HG02943 (cell line): ENCODE results near the gene RPS3.
A peak's percentile ranks its signal among the peaks of the same experiment; 100 is the strongest.
"Not testable (repeated sequence)": the region's sequence is repeated elsewhere in the genome, so short reads cannot be mapped to it uniquely, and the experiment has no call there.

Source experiments
- ATAC-seq: cut with Tn5 transposase; IDR thresholded peaks from one replicate; pipeline ENCODE4 v1.9.1; 2021; ENCODE audit warnings: mild to moderate bottlenecking, low read depth, moderate library complexity; ENCODE audit not compliant: unreplicated experiment

RPS3 gene

DNA sequence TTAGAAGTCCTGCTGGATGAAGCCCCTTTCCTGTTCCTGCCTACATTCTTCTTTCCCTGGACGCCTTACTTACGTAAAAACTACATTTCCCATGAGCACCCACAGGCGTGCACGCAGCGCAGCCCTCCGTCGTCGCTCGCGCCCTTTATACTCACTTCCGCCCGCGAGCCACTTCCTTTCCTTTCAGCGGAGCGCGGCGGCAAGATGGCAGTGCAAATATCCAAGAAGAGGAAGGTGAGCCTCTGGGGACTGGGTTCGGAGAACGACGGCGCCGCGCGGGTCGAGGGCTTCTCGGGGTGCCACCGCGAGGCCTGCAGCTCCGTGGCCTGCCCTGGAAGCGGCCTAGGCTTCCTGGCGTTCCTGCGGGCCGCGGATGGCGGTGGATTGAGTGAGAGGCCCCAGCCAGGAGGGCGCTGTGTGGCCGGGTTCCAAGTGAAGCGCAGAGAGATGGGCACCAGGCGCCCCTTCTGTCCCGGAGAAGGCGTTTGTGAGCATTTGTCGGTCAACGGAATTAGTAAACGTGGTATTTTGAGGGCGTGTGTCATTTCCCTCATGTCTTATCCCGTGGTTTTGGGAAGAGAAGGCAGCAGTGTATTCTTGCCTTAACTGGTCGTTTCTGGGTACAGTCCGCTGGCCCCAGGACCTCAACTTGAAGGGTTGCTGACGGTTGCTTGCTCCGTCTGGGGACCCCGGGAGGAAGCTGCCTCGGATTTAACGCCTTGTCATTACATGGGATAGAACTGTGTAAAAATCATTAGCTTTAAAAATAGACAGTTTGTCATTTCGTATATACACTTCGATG lies at the start of gene RPS3:
TSS of gene RPS3 (plus strand) at position 175 of the 802 bp plus-strand sequence. CDS start at position 205, 30 bp downstream.
- ATAC-seq: peak; percentile 89

DNA sequence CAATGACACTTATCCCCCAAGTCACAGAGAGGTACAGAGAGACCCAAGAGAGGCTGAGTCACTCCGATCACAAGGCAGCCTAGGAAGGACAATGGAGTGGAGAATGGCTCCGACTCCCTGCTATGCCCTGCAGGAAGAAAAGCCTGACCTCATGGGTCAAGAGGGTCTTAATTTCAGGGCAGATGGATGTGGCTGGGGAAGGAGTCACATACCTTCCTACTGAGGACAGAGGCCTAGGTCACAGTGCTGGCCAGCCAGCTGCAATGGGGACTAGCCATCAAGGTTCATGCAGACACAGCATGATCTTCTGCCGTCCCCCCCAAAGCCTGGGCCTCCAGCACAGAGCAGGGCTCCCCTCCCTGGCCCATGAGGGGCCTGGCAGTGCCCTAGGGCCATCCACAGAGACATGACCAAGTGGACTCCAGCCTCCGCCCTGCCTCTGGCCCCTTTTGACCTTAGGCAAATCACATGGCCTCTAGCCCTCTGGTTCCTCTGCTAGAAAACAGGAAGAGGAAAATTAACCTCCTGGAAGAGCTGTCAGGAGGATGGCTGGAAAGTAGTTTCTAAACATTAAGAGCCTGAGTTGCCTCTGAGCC lies 49.7 kb upstream of the RPS3 start:
- no peak for ATAC-seq

DNA sequence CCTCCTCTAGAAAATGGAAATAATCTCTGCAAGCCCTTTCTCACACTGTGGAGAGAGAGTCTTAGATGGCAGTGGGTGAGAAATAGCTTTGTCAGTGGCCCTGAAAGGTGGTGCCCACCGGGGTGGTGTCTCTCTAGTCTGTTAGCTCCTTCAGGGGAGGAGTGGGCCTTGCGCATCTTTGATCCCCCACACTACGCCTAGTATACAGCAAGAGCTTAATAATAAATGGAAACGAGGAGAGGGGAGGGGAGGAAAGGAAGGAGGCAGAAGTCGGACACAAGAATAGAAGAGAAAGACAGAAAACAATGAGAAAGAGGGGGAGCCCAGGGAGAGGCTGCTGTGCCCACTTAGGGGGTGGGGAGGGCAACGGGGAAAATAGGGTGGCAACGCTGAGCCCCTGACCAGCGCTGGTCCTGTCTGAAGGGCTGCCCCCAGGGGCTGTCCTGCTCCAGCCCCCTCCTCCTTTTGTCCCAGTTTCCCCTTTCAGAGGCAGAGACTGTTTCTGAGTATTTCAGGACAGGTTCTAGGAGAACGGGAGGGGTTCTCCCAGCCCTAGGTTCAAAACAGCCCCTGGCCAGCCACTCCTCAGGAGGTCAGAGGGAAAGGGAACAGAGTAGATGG lies 49.1 kb upstream of the RPS3 start:
- no peak for ATAC-seq

DNA sequence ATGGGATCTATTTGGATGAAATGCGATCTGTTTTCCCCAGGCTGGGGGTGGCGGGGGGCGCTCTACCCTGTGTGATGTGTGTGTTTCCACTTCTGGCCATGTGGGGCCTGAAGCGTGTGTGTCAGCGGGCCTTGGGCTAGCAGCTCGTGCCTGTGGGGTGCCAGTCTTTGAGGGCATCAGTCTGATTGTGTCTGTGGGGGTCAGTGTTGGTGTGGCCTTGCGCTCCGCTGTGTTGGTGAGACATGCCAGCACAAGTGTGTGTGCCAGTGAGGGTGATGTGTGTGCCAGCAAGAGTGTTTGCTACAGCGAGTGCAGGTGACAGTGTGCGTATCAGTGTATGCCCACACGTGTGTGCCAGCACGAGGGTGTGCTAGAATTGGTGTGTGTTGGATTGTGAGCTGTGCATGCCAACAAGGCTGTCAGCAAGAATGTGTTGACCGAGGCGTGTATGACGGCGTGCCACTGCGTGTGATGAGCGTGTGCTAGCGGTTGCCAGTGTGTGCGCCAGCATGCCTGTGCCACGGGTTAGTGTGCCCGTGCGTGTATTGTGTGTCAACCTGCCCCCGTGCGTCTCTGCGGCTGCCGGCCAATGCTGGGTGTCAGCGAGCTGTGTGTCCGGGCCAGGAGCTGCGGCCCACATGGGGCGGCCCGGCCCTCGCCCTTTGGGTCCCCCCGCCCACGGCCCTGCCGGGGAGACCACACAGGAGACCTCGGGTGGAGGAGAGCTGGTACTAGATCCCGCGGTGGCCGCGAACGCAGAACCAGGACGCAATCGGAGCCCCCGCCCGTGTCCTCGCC lies 48.4 kb upstream of the RPS3 start:
- no peak for ATAC-seq

DNA sequence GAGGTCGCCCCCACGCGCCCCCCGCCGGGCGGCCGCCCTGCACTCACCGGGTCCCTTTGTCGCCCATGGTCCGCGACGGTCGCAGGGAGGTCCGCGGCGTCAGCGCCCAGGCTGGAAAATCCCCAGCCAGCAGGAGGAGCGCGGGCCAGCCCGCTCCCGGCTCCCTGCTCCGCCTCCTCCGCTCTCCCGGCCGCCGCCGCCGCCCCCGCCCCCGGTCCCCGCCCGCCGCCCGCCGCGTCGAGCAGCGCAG lies 47.9 kb upstream of the RPS3 start, which contains the start of gene ARRB1:
TSS of gene ARRB1 (minus strand) at position 121 of the 250 bp plus-strand sequence. CDS start at position 67, 54 bp downstream.
- no peak for ATAC-seq

DNA sequence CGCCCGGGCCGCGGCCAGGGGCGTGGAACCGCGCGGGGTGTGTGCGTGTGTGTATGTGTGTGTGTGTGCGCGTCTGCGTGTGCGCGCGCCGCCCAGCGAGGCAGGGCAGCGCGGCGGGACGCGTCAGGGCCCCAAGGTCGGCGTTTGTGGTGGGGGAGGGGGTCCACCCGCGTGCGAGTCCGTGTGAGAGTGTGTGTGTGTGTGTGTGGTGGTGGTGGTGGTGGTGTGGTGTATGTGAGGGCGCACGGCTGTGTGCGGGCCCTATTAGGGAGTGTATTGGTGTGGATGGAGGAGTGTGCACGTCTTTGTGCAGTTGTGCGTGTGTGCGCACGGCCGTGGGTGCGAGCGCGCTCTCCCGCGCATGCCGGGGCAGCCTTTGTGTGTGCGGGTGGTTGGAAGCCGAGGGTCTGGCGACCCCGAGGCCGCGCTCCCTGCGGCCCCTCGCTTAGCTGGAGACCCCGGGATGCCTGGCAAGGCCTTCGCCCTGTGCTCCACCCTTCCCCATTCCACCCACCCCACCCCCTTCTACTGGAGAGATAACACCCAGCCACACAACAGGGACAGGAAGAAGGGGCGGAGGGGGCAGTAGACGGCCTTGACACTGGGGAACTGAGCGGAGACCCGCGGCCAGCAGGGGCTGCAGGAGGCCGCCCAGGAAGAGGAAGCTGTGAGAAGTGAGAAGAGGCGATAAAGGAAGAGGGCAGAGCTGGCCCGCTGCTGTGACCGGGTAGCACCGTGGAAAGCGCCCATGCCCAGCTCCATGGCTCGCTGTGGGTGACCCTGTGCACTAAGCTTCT lies 47.3 kb upstream of the RPS3 start:
- no peak for ATAC-seq

DNA sequence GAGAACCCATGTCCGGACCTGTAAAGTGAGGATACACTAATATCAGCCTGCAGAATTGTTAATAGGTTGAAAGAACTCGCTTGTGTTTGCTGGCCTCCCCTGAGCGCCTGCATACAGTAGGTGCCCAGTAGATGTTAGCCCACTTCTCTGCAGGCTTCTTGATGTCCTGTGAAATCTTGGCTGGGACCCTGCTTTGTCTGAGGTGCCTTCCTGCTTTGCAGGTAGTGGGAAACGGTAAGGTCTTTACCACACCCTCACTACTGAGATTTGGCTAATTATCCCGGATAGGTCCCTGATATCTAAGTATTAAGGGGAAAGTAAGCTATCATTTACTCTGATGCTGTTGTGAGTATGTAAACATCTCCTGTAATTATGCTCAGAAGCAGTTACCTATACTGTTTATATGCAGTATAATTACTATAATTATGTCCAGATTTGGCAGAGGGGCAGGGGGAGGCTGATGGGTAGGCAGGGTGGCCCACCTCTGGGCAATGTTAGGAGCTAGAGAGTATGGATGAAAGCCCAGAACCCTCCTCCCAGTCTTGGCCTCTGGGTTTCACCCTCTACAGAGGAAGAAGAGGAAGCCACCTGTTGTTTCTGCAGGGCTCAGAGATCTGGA lies 46.6 kb upstream of the RPS3 start:
- no peak for ATAC-seq

DNA sequence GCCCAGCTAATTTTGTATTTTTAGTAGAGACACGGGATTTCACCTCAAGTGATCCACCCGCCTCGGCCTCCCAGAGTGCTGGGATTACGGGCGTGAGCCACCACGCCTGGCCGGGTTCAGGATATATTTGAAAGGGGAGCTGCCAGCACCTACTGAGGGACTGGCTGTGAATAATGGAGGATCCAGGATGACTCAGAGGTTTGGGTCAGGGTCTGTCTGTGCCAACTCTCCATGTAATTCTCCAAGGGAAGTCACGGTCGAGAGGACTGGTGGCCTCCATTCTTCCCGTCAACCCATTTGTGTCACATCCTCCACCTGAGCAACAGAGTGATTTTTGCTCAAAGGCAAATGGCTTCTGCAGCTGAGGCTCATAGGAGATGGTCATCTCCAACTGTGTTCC lies 44.3 kb upstream of the RPS3 start:
- no peak for ATAC-seq

DNA sequence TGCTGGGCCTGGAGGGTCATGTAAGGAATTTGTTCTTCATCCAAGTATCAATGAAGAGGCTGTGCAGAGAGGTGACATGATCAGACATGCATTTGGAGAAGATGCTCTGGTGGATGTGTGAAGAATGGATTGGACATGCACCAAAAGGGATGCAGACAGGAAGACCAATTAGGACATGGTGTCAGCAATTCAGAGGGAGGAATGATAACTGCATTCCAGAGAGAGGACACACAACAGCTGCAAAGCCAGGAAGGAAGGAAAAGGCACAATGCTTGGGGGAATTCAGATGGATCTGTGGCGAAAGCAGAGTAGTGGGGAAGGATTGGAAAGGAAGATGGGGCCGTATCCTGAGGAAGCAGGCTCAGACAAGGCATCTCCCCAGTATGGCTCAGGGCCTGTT lies 42.7 kb upstream of the RPS3 start:
- ATAC-seq: no peak

DNA sequence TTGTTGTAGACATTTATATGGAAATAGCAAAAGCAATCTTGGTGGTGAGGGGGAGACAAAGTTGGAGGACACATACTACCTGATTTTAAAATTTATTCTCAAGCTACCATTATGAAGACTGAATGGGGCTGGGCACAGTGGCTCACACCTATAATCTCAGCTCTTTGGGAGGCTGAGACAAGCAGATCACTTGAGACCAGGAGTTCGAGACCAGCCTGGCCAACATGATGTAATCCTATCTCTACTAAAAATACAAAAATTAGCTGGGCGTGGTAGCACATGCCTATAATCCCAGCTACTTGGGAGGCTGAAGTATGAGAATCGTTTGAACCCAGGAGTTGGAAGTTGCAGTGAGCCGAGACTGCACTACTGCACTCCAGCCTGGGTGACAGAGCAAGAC lies 37.0 kb upstream of the RPS3 start:
- not testable (repeated sequence) for ATAC-seq

DNA sequence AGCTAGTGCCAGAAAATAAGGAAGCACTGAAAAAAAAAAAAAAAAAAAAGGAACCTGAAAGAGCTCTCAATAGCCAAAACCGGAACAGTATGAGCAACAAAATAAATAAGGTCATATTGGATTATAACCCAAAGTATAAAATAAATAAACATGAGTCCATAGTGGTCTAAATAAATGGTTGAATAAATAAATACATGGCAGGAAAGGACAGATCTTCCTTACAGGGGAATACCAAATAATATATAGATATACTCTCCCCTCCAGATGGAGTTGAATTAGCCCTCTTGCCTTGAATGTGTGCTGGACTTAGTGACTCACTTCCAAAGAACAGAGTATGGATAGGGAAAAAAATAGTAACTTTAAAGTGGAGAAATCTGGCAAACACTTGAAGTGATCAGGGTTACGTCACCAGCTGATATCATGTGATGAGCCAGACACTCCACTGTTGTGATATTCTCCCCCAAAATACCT lies 33.6 kb upstream of the RPS3 start:
- no peak for ATAC-seq

DNA sequence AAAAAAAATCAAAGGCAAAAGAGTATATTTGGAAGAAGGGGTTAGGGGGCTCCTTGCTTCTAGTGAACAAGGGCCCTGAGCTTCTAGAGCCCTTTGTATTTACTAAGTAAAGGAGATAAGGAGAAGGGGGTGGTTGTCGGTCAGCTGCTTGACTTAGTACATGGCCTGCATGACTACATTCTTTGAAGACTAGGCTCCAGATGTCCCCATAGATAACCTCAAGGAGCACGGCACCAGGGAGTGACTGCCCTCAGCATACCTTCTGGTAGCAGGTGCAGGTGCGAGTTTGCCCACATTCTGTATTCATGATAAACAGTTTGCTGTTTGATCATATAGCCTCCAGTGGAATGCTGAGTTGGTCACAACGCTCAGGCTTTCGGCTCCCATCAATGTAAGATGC lies 32.5 kb upstream of the RPS3 start:
- ATAC-seq: not testable (repeated sequence)

DNA sequence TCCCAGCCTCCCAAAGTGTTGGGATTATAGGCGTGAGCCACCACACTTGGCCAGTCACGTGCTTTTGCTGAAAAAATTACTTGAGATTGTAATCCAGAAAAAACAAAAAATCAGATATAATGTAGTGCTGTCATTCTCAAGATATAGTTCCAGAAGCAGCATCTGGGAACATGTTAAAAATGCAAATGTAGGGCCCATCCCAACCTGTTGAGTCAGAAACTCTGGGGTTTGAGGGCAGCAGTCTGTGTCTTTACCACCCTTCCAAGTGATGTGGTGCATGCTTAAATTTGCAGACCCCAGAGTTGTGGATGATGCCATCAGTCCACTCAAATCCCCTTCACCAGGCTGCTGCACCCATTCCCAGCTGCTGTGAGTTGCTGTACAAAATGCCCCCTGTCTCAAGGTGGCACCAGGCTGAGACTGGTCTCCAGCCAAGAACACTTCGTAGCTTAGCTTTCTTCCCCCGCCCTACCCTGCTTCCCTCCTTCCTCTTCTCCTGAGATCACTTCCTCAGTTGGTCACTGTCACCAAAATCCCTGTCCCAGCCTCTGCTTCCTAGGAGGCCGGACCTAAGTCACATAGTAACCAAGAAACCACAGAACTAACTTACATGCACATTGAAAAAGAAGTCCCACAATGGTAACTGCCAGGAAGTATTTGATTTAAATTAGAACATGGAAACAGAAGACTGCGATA lies 29.6 kb upstream of the RPS3 start:
- ATAC-seq: no peak

DNA sequence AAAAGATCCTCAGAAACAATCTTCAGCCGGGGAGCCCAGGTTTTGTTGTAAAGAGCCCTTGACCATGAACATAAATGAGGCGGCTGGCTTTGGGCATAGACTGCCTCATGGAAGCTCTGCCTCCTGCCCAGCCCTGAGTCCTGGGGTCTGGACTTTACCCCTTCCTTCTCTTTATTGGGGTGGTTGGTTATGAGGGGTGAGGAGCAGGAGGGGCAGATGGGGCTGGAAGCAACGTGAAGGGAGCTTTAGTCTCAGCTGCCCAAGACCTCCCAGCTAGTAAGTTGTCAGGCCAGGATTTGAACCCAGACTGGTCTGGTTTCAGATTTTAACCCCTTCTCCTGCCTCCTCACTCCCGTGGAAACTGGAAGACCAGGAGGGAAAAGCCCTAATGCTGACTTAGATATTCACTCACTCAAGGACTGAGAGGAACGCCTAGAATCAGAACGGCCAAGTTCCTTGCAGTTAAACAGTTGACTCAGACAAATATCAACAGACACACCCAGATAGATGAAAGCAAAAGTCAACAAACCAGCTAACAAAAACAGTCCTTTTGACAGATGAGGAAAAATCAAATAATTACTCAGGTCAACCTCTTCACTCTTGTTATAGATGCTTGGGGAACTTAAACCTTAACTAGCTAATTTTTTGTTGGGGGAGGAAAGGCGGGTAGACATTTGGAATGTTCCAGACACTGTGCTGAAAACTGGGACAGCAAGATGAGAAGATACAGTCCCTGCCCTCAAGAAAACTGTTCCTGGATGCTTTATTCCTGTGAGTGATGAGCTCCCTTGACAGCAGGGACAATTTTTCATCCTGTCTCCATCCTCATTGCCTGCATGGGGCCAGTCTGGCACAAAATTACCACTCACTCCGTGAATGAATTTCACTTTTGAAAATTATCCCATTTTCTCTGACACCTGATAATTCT lies 27.1 kb upstream of the RPS3 start:
- no peak for ATAC-seq

DNA sequence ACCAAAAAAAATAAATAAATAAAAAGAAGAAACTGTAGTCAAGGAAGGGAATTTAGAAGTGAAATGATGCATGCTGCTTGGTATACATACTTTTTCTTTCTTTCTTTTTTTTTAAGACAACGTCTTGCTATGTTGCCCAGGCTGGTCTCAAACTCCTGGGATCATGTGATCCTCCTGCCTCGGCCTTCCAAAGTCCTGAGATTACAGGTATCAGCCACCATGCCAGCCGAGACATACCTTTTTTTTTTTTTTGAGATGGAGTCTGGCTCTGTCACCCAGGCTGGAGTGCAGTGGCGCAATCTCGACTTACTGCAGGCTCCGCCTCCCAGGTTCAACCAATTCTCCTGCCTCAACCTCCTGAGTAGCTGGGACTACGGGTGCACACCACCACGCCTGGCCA lies 26.1 kb upstream of the RPS3 start:
- no peak for ATAC-seq

DNA sequence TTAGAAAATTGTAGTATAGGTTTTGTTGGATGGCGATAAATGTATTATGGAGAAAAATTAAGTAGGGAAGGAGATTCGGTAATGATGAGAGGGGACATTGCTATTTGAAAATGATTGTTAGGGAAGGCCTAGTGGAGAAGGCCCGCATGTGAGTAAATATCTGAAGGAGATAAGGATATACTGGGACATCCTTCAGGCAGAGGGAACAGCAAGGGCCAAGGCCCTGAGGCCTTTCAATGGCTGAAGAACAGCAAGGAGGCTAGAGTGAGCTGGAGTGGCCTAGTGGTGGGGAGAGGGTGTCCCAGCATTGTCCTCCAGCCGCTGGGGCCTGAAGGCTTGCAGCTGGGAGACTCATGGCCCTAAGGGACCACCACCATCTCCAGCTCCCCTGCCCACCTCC lies 24.7 kb upstream of the RPS3 start:
- no peak for ATAC-seq

DNA sequence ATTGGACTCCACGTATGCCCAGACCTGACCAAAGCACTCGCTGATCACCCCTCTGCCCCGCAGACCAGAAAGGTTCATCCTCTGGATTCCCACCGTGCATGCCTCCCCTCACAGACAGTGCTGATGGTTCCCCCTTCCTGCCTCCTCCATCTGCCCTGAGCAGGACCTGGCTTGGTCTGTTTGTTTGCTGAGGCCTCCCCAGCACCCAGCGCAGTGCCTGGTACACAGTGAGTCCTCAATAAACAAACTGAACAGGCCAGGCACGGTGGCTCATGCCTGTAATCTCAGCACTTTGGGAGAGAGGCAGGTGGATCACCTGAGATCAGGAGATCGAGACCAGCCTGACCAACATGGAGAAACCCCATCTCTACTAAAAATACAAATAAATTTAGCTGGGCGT lies 23.7 kb upstream of the RPS3 start:
- no peak for ATAC-seq

DNA sequence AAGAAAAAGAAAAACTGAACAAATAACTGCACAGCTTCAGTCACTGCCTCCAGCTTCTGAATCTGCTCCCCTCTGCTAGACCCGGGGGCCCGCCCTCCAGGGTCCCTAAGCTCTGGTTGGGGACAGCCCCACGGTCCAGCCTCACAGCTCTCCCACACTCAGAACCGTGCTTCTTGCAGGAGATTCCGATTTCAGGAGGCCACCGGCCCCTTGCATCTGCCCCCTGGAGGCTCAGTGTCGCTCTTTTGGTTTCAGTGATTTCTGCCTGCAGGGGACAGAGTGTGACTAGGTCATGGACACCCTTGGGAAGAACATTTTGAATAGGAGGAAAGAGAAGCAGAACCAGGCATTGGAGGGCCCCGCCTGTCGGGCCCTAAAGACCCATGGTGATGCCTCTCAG lies 23.1 kb upstream of the RPS3 start:
- ATAC-seq: no peak
